ENCODE measurements around the gene KRTAP4-11. TPM values are rescaled to one million over a fixed set of nuclear protein-coding genes. Genes with fewer than 3 reads are reported as not detected.

The KRTAP4-11 gene
- total RNA-seq, 1 donor, result not detected

- Histone ChIP-seq H3K4me3 (ENCODE audit: low read length) (no peak overlapping the region), H3K27me3 (ENCODE audit: insufficient read depth, low read length) (peaks cover 3% of the 10 kb centered on the region), H3K9me3 (ENCODE audit: low read depth, low read length) (no peaks in the 10 kb centered on the region), H3K4me1 (ENCODE audit: insufficient read depth, low read length) (no peaks in the 10 kb centered on the region)
These were observed 44.5 kb downstream of the KRTAP4-11 start for GRCh38 chr17:41073676-41074075.

GRCh38 chr17:41071606-41072360 is 46.4 kb downstream of the KRTAP4-11 start:
- Histone ChIP-seq H3K27me3 (ENCODE audit: insufficient read depth, low read length) (no peaks in the 10 kb centered on the region), H3K9me3 (ENCODE audit: low read depth, low read length) (no peaks in the 10 kb centered on the region), H3K4me3 (ENCODE audit: low read length) (no peak overlapping the region), H3K4me1 (ENCODE audit: insufficient read depth, low read length) (no peaks in the 10 kb centered on the region)

- no peaks in the 10 kb centered on the region for H3K4me1 ChIP-seq (ENCODE audit: insufficient read depth, low read length)
- no peaks in the 10 kb centered on the region for H3K9me3 ChIP-seq (ENCODE audit: low read depth, low read length)
- no peaks in the 10 kb centered on the region for H3K27me3 ChIP-seq (ENCODE audit: insufficient read depth, low read length)
- no peak overlapping the region for H3K4me3 ChIP-seq (ENCODE audit: low read length)
These were observed 49.1 kb downstream of the KRTAP4-11 start for GRCh38 chr17:41069031-41069430.

GRCh38 chr17:41067281-41067680 is 50.9 kb downstream of the KRTAP4-11 start:
- Histone ChIP-seq H3K9me3 (ENCODE audit: low read depth, low read length) (no peaks in the 10 kb centered on the region), H3K4me3 (ENCODE audit: low read length) (no peak overlapping the region), H3K27me3 (ENCODE audit: insufficient read depth, low read length) (peaks cover 7% of the 10 kb centered on the region), H3K4me1 (ENCODE audit: insufficient read depth, low read length) (no peaks in the 10 kb centered on the region)

Other genes starting within 250 kb of the KRTAP4-11 start
- gene KRT20, start 233.1 kb downstream of the KRTAP4-11 start, total RNA-seq, result not detected
- gene KRT23, start 180.7 kb downstream of the KRTAP4-11 start, total RNA-seq, result 0.52 TPM
- gene KRT39, start 151.4 kb downstream of the KRTAP4-11 start, total RNA-seq, result not detected
- gene KRT40, start 134.0 kb downstream of the KRTAP4-11 start, total RNA-seq, result 0.10 TPM
- 0.31 TPM for gene KRTAP3-3, start 124.2 kb downstream of the KRTAP4-11 start, total RNA-seq
- not detected for gene KRTAP3-2, start 118.5 kb downstream of the KRTAP4-11 start, total RNA-seq
- gene KRTAP3-1, start 109.2 kb downstream of the KRTAP4-11 start, total RNA-seq, result not detected
- gene KRTAP1-5, start 91.2 kb downstream of the KRTAP4-11 start, total RNA-seq, result not detected
- gene KRTAP1-4, start 88.2 kb downstream of the KRTAP4-11 start, total RNA-seq, result not detected
- gene KRTAP1-3, start 83.5 kb downstream of the KRTAP4-11 start, total RNA-seq, result not detected
- not detected for gene KRTAP1-1, start 76.9 kb downstream of the KRTAP4-11 start, total RNA-seq
- not detected for gene KRTAP2-1, start 71.1 kb downstream of the KRTAP4-11 start, total RNA-seq
- gene KRTAP2-2, start 63.1 kb downstream of the KRTAP4-11 start, total RNA-seq, result not detected
- gene KRTAP2-3, start 58.3 kb downstream of the KRTAP4-11 start, total RNA-seq, result not detected
- not detected for gene KRTAP2-4, start 52.5 kb downstream of the KRTAP4-11 start, total RNA-seq
- not detected for gene KRTAP4-7, start 34.2 kb downstream of the KRTAP4-11 start, total RNA-seq
- not detected for gene KRTAP4-8, start 20.2 kb downstream of the KRTAP4-11 start, total RNA-seq
- not detected for gene KRTAP4-16, start 16.2 kb downstream of the KRTAP4-11 start, total RNA-seq
- not detected for gene KRTAP4-9, start 13.0 kb downstream of the KRTAP4-11 start, total RNA-seq
- not detected for gene KRTAP4-12, start 5.8 kb upstream of the KRTAP4-11 start, total RNA-seq
- gene KRTAP4-6, start 22.2 kb upstream of the KRTAP4-11 start, total RNA-seq, result not detected
- gene KRTAP4-5, start 31.5 kb upstream of the KRTAP4-11 start, total RNA-seq, result not detected
- gene KRTAP4-4, start 42.4 kb upstream of the KRTAP4-11 start, total RNA-seq, result not detected
- not detected for gene KRTAP4-3, start 49.8 kb upstream of the KRTAP4-11 start, total RNA-seq
- gene KRTAP4-2, start 59.8 kb upstream of the KRTAP4-11 start, total RNA-seq, result not detected
- not detected for gene KRTAP4-1, start 66.5 kb upstream of the KRTAP4-11 start, total RNA-seq
- gene KRTAP9-1, start 71.5 kb upstream of the KRTAP4-11 start, total RNA-seq, result not detected
- gene KRTAP9-2, start 108.3 kb upstream of the KRTAP4-11 start, total RNA-seq, result not detected
- gene KRTAP9-3, start 114.1 kb upstream of the KRTAP4-11 start, total RNA-seq, result not detected
- not detected for gene KRTAP9-8, start 119.6 kb upstream of the KRTAP4-11 start, total RNA-seq
- gene KRTAP9-4, start 131.3 kb upstream of the KRTAP4-11 start, total RNA-seq, result not detected
- not detected for gene KRTAP9-9, start 137.0 kb upstream of the KRTAP4-11 start, total RNA-seq
- not detected for gene KRTAP9-6, start 147.0 kb upstream of the KRTAP4-11 start, total RNA-seq
- not detected for gene KRTAP9-7, start 157.3 kb upstream of the KRTAP4-11 start, total RNA-seq
- not detected for gene KRTAP29-1, start 184.5 kb upstream of the KRTAP4-11 start, total RNA-seq
- gene KRTAP16-1, start 190.9 kb upstream of the KRTAP4-11 start, total RNA-seq, result 0.21 TPM
- not detected for gene KRTAP17-1, start 197.3 kb upstream of the KRTAP4-11 start, total RNA-seq
- not detected for gene KRT33A, start 232.5 kb upstream of the KRTAP4-11 start, total RNA-seq

All from mononuclear cell (primary cell).